ENCODE results near the gene CBX7. TPM values are rescaled to one million over a fixed set of nuclear protein-coding genes. Genes with fewer than 3 reads are reported as not detected.

The CBX7 gene
- total and polyA plus RNA-seq, 2 experiments from 2014 or later = 2.6 to 11.5 TPM

- TF ChIP-seq, protein P1, sequence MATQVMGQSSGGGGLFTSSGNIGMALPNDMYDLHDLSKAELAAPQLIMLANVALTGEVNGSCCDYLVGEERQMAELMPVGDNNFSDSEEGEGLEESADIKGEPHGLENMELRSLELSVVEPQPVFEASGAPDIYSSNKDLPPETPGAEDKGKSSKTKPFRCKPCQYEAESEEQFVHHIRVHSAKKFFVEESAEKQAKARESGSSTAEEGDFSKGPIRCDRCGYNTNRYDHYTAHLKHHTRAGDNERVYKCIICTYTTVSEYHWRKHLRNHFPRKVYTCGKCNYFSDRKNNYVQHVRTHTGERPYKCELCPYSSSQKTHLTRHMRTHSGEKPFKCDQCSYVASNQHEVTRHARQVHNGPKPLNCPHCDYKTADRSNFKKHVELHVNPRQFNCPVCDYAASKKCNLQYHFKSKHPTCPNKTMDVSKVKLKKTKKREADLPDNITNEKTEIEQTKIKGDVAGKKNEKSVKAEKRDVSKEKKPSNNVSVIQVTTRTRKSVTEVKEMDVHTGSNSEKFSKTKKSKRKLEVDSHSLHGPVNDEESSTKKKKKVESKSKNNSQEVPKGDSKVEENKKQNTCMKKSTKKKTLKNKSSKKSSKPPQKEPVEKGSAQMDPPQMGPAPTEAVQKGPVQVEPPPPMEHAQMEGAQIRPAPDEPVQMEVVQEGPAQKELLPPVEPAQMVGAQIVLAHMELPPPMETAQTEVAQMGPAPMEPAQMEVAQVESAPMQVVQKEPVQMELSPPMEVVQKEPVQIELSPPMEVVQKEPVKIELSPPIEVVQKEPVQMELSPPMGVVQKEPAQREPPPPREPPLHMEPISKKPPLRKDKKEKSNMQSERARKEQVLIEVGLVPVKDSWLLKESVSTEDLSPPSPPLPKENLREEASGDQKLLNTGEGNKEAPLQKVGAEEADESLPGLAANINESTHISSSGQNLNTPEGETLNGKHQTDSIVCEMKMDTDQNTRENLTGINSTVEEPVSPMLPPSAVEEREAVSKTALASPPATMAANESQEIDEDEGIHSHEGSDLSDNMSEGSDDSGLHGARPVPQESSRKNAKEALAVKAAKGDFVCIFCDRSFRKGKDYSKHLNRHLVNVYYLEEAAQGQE (IDR thresholded peaks at IDR 0.05; ENCODE audit: unreplicated experiment) = no peak
- TF ChIP-seq ZNF331 (CRISPR knock-in tag; IDR thresholded peaks at IDR 0.05; ENCODE audit: low read depth) = no peak
- TF ChIP-seq CREB1 (CRISPR knock-in tag; IDR thresholded peaks at IDR 0.05; ENCODE audit: low read depth) = no peak
- TF ChIP-seq EZH2 (IDR thresholded peaks at IDR 0.05; ENCODE audit: low read depth, unreplicated experiment) = no peak
Measured at GRCh38 chr22:39120983-39121382, 31.5 kb downstream of the CBX7 start (continued).

- Histone ChIP-seq H3K36me3 (ENCODE audit: insufficient read depth) (no peaks in the 10 kb centered on the region), H3K4me2 (no peak overlapping the region), H3K27ac (ENCODE audit: low read depth) (no peak overlapping the region), H3K27me3 (ENCODE audit: insufficient read depth) (peaks cover 37% of the 10 kb centered on the region), H4K20me1 (replicated peaks; ENCODE audit: insufficient read depth) (no peaks in the 10 kb centered on the region), H3K4me1 (ENCODE audit: insufficient read depth) (peaks cover 13% of the 10 kb centered on the region), H2AFZ (no peak overlapping the region), H3F3A (replicated peaks; ENCODE audit: low read depth) (peaks cover 14% of the 10 kb centered on the region), H3K9me2 (ENCODE audit: insufficient read depth) (no peaks in the 10 kb centered on the region), H3K4me3 (no peak overlapping the region), H3K79me2 (replicated peaks; ENCODE audit: insufficient read depth) (no peaks in the 10 kb centered on the region)
- TF ChIP-seq ZNF331 (CRISPR knock-in tag; IDR thresholded peaks at IDR 0.05; ENCODE audit: low read depth) (no peak), CTCF (conservative IDR thresholded peaks at IDR 0.05; ENCODE audit: low read depth in 2 of 2) (peak; percentile 71 to 79)
- peaks cover 12% of the 10 kb centered on the region for H3K27me3 Mint-ChIP-seq (ENCODE audit: insufficient read depth, low read depth, poor library complexity)
- DNase-seq (ENCODE audit: low spot score) (peak; percentile 85), ATAC-seq (peak; percentile 23; the same call in 2 of the 3 replicates)
- peaks cover 33% of the 10 kb centered on the region for H3K4me1 Mint-ChIP-seq
- H3K9me3 Mint-ChIP-seq = no peaks in the 10 kb centered on the region
- no peak overlapping the region for H3K4me3 Mint-ChIP-seq
- H3K36me3 Mint-ChIP-seq (ENCODE audit: low read depth) = no peaks in the 10 kb centered on the region
- H3K27ac Mint-ChIP-seq = no peak overlapping the region
Measured at GRCh38 chr22:39117585-39118191, 34.8 kb downstream of the CBX7 start.

DNA sequence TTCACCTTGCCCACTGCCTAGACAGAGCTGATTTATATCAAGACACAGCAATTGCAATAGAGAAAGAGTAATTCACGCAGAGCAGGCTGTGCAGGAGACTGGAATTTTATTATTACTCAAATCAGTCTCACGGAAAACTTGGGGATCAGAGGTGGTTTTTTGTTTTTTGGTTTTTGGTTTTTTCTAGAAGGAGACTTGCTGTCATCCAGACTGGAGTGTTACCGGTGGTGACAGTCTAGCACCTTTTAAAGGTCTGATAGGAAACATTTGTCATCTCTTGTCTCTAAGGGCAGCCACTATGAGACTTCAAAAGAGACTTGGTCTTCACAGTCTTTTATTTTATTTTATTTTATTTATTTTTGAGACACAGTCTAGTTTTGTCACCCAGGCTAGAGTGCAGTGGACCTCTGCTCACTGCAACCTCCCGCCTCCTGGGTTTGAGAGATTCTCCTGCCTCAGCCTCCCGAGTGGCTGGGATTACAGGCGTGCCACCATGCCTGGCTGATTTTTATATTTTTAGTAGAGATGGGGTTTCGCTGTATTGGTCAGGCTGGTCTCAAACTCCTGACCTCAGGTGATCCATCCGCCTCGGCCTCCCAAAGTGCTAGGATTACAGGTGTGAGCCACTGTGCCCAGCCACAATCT lies 36.4 kb downstream of the CBX7 start:
- H3K9me3 Mint-ChIP-seq = no peaks in the 10 kb centered on the region
- Histone ChIP-seq H3F3A (replicated peaks; ENCODE audit: low read depth) (peaks cover 14% of the 10 kb centered on the region), H3K36me3 (ENCODE audit: insufficient read depth) (no peaks in the 10 kb centered on the region), H2AFZ (no peak overlapping the region), H3K79me2 (replicated peaks; ENCODE audit: insufficient read depth) (no peaks in the 10 kb centered on the region), H3K27me3 (ENCODE audit: insufficient read depth) (peaks cover 37% of the 10 kb centered on the region), H4K20me1 (replicated peaks; ENCODE audit: insufficient read depth) (no peaks in the 10 kb centered on the region), H3K4me2 (0 out of 2 replicates have a peak overlapping the region, but pooled peaks have one; percentile 65), H3K4me3 (no peak overlapping the region), H3K27ac (ENCODE audit: low read depth) (no peak overlapping the region), H3K9me2 (ENCODE audit: insufficient read depth) (no peaks in the 10 kb centered on the region), H3K4me1 (ENCODE audit: insufficient read depth) (peaks cover 13% of the 10 kb centered on the region)
- no peak overlapping the region for H3K4me3 Mint-ChIP-seq
- H3K27me3 Mint-ChIP-seq (ENCODE audit: insufficient read depth, low read depth, poor library complexity) = peaks cover 12% of the 10 kb centered on the region
- no peak for TF ChIP-seq ZNF114 (CRISPR knock-in tag; IDR thresholded peaks at IDR 0.05)
- H3K36me3 Mint-ChIP-seq (ENCODE audit: low read depth) = no peaks in the 10 kb centered on the region
- no peak overlapping the region for H3K27ac Mint-ChIP-seq
- ATAC-seq (no peak), DNase-seq (ENCODE audit: low spot score) (no peak)
- peaks cover 38% of the 10 kb centered on the region for H3K4me1 Mint-ChIP-seq

Measured in GM23338 (cell line).